Neural progenitor cell (in vitro differentiated cells): ENCODE measurements around the gene PRR18. TPM values are rescaled to one million over a fixed set of nuclear protein-coding genes. Genes with fewer than 3 reads are reported as not detected.

ENCODE experiments used
- DNase-seq: peaks from one replicate; pipeline ENCODE4 v3.0.0-alpha.2; 2016; ENCODE audit warnings: low spot score
- H2AFZ ChIP-seq: fragments of 200-600 bp; sonication (generic); replicated peaks from 2 replicates; pipeline ENCODE4 v1.6.1; 2016; ENCODE audit warnings: antibody characterized with exemption
- H3F3A ChIP-seq: fragments of 200-600 bp; sonication (generic); 2 replicates; pipeline ENCODE4 v1.6.1; 2016; ENCODE audit warnings: antibody characterized with exemption, low read depth
- H3K27ac ChIP-seq: fragments of 200-600 bp; sonication (generic); 2 replicates; pipeline ENCODE4 v1.5.1; 2016; ENCODE audit warnings: mild to moderate bottlenecking
- H3K27me3 ChIP-seq: fragments of 200-600 bp; sonication (generic); 2 replicates; pipeline ENCODE4 v1.6.1; 2016; ENCODE audit warnings: mild to moderate bottlenecking, moderate library complexity
- H3K36me3 ChIP-seq: fragments of 200-600 bp; sonication (generic); 2 replicates; pipeline ENCODE4 v1.5.1; 2016
- H3K4me1 ChIP-seq: fragments of 200-600 bp; sonication (generic); 2 replicates; pipeline ENCODE4 v1.6.1; 2016; ENCODE audit warnings: mixed run types
- H3K4me2 ChIP-seq: fragments of 200-600 bp; sonication (generic); 2 replicates; pipeline ENCODE4 v1.6.1; 2016
- H3K4me3 ChIP-seq: fragments of 200-600 bp; sonication (generic); 2 replicates; pipeline ENCODE4 v1.5.1; 2016
- H3K79me2 ChIP-seq: fragments of 200-600 bp; sonication (generic); 2 replicates; pipeline ENCODE4 v1.6.1; 2016; ENCODE audit warnings: low read depth
- H3K9ac ChIP-seq: fragments of 200-600 bp; sonication (generic); 2 replicates; pipeline ENCODE4 v1.6.1; 2016
- H3K9me3 ChIP-seq: fragments of 200-600 bp; sonication (generic); 2 replicates; pipeline ENCODE4 v1.5.1; 2016; ENCODE audit warnings: low read depth
- H4K20me1 ChIP-seq: fragments of 200-600 bp; sonication (generic); 2 replicates; pipeline ENCODE4 v1.6.1; 2016; ENCODE audit warnings: low read depth
- H3K27ac Mint-ChIP-seq: 3 replicates; pipeline ENCODE4 v1.8.0; 2021; ENCODE audit warnings: mixed read lengths
- H3K27me3 Mint-ChIP-seq: 2 replicates; pipeline ENCODE4 v1.8.0; 2022; ENCODE audit warnings: low read depth, mild to moderate bottlenecking, inconsistent platforms, moderate library complexity, mixed read lengths; ENCODE audit not compliant: insufficient read depth
- H3K36me3 Mint-ChIP-seq: 3 replicates; pipeline ENCODE4 v1.8.0; 2021; ENCODE audit warnings: mixed read lengths
- H3K4me1 Mint-ChIP-seq: 3 replicates; pipeline ENCODE4 v1.8.0; 2021; ENCODE audit warnings: mixed read lengths
- H3K4me3 Mint-ChIP-seq: 3 replicates; pipeline ENCODE4 v1.8.0; 2021; ENCODE audit warnings: mild to moderate bottlenecking, moderate library complexity, mixed read lengths
- H3K9me3 Mint-ChIP-seq: 3 replicates; pipeline ENCODE4 v1.8.0; 2020; ENCODE audit warnings: mixed read lengths
- CTCF ChIP-seq: fragments of 200-600 bp; sonication (generic); IDR thresholded peaks from 2 replicates; pipeline ENCODE4 v1.5.1; 2017; ENCODE audit warnings: antibody characterized with exemption, mild to moderate bottlenecking
- EZH2 ChIP-seq: fragments of 200-600 bp; sonication (generic); IDR thresholded peaks from 2 replicates; pipeline ENCODE4 v1.6.1; 2017; ENCODE audit warnings: antibody characterized with exemption, mild to moderate bottlenecking, moderate library complexity
- EZH2phosphoT487 ChIP-seq: fragments of 200-600 bp; sonication (generic); IDR thresholded peaks from 2 replicates; pipeline ENCODE4 v1.6.1; 2017; ENCODE audit warnings: antibody characterized with exemption
- total RNA-seq: library from RNA; depleted of rRNA; stranded (reverse); fragments of >200 nt; gene quantifications from 2 replicates; pipeline ENCODE4 v1.2.3, GENCODE V29; 2015; ENCODE audit warnings: low replicate concordance

Gene PRR18
- total RNA-seq, 1 donor from 2014 or later: 0.13 TPM

- no peak for DNase-seq
- Histone ChIP-seq H3K4me2 (no peak overlapping the region), H3K27me3 (no peaks in the 10 kb centered on the region), H3K9ac (no peak overlapping the region), H3K36me3 (no peaks in the 10 kb centered on the region), H3K4me3 (no peak overlapping the region), H3K79me2 (peaks cover 95% of the 10 kb centered on the region), H3K27ac (no peak overlapping the region), H3K4me1 (peaks cover 8% of the 10 kb centered on the region), H2AFZ (no peak overlapping the region), H3K9me3 (no peaks in the 10 kb centered on the region), H3F3A (no peaks in the 10 kb centered on the region), H4K20me1 (peaks cover 90% of the 10 kb centered on the region)
- Mint-ChIP-seq H3K9me3 (no peaks in the 10 kb centered on the region), H3K36me3 (peaks cover 17% of the 10 kb centered on the region), H3K4me1 (peaks cover 25% of the 10 kb centered on the region), H3K27me3 (peaks cover 3% of the 10 kb centered on the region), H3K4me3 (no peak overlapping the region), H3K27ac (no peak overlapping the region)
- TF ChIP-seq EZH2phosphoT487: no peak
- no peak for TF ChIP-seq CTCF
- no peak for TF ChIP-seq EZH2
Observed at GRCh38 chr6:166335378-166336302, 27.4 kb upstream of the PRR18 start.

- peaks cover 94% of the 10 kb centered on the region for H3K79me2 ChIP-seq
- no peak overlapping the region for H2AFZ ChIP-seq
- no peak for TF ChIP-seq EZH2
- no peak for TF ChIP-seq EZH2phosphoT487
- no peak for TF ChIP-seq CTCF
- Mint-ChIP-seq H3K27ac (no peak overlapping the region), H3K27me3 (peaks cover 3% of the 10 kb centered on the region), H3K4me3 (no peak overlapping the region), H3K4me1 (peaks cover 28% of the 10 kb centered on the region), H3K36me3 (peaks cover 17% of the 10 kb centered on the region), H3K9me3 (no peaks in the 10 kb centered on the region)
- no peak overlapping the region for H3K4me3 ChIP-seq
- H3K27ac ChIP-seq: no peak overlapping the region
- H3K4me1 ChIP-seq: peaks cover 15% of the 10 kb centered on the region
- H4K20me1 ChIP-seq: peaks cover 90% of the 10 kb centered on the region
- H3F3A ChIP-seq: no peaks in the 10 kb centered on the region
- no peak for DNase-seq
- no peak overlapping the region for H3K4me2 ChIP-seq
- H3K9me3 ChIP-seq: no peaks in the 10 kb centered on the region
- H3K9ac ChIP-seq: no peak overlapping the region
- no peaks in the 10 kb centered on the region for H3K36me3 ChIP-seq
- no peaks in the 10 kb centered on the region for H3K27me3 ChIP-seq
Observed at GRCh38 chr6:166334878-166335277, 26.7 kb upstream of the PRR18 start.

GRCh38 chr6:166333172-166333995, 25.2 kb upstream of the PRR18 start:
- Histone ChIP-seq H3K36me3 (no peaks in the 10 kb centered on the region), H3K9me3 (no peaks in the 10 kb centered on the region), H3F3A (no peaks in the 10 kb centered on the region), H2AFZ (no peak overlapping the region), H3K27me3 (no peaks in the 10 kb centered on the region), H3K79me2 (peaks cover 94% of the 10 kb centered on the region), H3K4me2 (no peak overlapping the region), H3K27ac (no peak overlapping the region), H3K9ac (peak overlapping the region; percentile 20), H4K20me1 (peaks cover 89% of the 10 kb centered on the region), H3K4me1 (peaks cover 18% of the 10 kb centered on the region), H3K4me3 (no peak overlapping the region)
- Mint-ChIP-seq H3K36me3 (peaks cover 23% of the 10 kb centered on the region), H3K27ac (peak overlapping the region; percentile 14), H3K27me3 (peaks cover 3% of the 10 kb centered on the region), H3K4me1 (peaks cover 35% of the 10 kb centered on the region), H3K4me3 (no peak overlapping the region), H3K9me3 (no peaks in the 10 kb centered on the region)
- no peak for DNase-seq
- TF ChIP-seq CTCF (no peak), EZH2 (no peak), EZH2phosphoT487 (no peak)
